Glutamatergic neuron (in vitro differentiated cells): ENCODE data around the gene CTRB2. TPM values are rescaled to one million over a fixed set of nuclear protein-coding genes. Genes with fewer than 3 reads are reported as not detected.

Experiments used
- DNase-seq: peaks from one replicate; pipeline ENCODE4 v3.0.0; 2022
- H3K27ac Mint-ChIP-seq: one replicate; pipeline ENCODE4 v1.8.0; 2020; ENCODE audit warnings: mild to moderate bottlenecking, mixed read lengths, inconsistent platforms; ENCODE audit not compliant: unreplicated experiment
- H3K27me3 Mint-ChIP-seq: one replicate; pipeline ENCODE4 v1.8.0; 2020; ENCODE audit warnings: mild to moderate bottlenecking, moderate library complexity, mixed read lengths, inconsistent platforms; ENCODE audit not compliant: unreplicated experiment
- H3K36me3 Mint-ChIP-seq: one replicate; pipeline ENCODE4 v1.8.0; 2020; ENCODE audit warnings: mild to moderate bottlenecking, mixed read lengths, inconsistent platforms; ENCODE audit not compliant: unreplicated experiment
- H3K4me1 Mint-ChIP-seq: one replicate; pipeline ENCODE4 v1.8.0; 2020; ENCODE audit warnings: mild to moderate bottlenecking, low read depth, mixed read lengths, inconsistent platforms; ENCODE audit not compliant: unreplicated experiment
- H3K4me3 Mint-ChIP-seq: one replicate; pipeline ENCODE4 v1.8.0; 2020; ENCODE audit warnings: mild to moderate bottlenecking, mixed read lengths, inconsistent platforms; ENCODE audit not compliant: unreplicated experiment
- H3K9me3 Mint-ChIP-seq: one replicate; pipeline ENCODE4 v1.8.0; 2020; ENCODE audit warnings: mild to moderate bottlenecking, moderate library complexity, mixed read lengths, inconsistent platforms; ENCODE audit not compliant: unreplicated experiment
- CTCF ChIP-seq: fragments of 200-600 bp; sonication (generic); IDR thresholded peaks from one replicate; pipeline ENCODE4 v1.5.0; 2021; ENCODE audit not compliant: partially characterized antibody, unreplicated experiment
- total RNA-seq: library from RNA; stranded (reverse); fragmentation: NEBNext Ultra II Directional; extraction: Animal tissue kit (Norgen Biotek cat#: 25700); gene quantifications from one replicate; pipeline ENCODE4 v1.2.1, GENCODE V29; 2021; ENCODE audit not compliant: unreplicated experiment

Gene CTRB2
- total RNA-seq, 1 donor from 2014 or later, result not detected

GRCh38 chr16:75189638-75190245, 17.2 kb downstream of the CTRB2 start:
- no peak overlapping the region for H3K27ac Mint-ChIP-seq
- peaks cover 17% of the 10 kb centered on the region for H3K36me3 Mint-ChIP-seq
- no peak for TF ChIP-seq CTCF
- peaks cover 8% of the 10 kb centered on the region for H3K27me3 Mint-ChIP-seq
- no peaks in the 10 kb centered on the region for H3K4me1 Mint-ChIP-seq
- no peak overlapping the region for H3K4me3 Mint-ChIP-seq
- H3K9me3 Mint-ChIP-seq, result peaks cover 13% of the 10 kb centered on the region
- no peak for DNase-seq

- Mint-ChIP-seq H3K27ac (no peak overlapping the region), H3K36me3 (peaks cover 17% of the 10 kb centered on the region), H3K4me3 (no peak overlapping the region), H3K27me3 (peaks cover 8% of the 10 kb centered on the region), H3K9me3 (peaks cover 15% of the 10 kb centered on the region), H3K4me1 (no peaks in the 10 kb centered on the region)
- DNase-seq, result no peak
- no peak for TF ChIP-seq CTCF
These were observed 18.0 kb downstream of the CTRB2 start for GRCh38 chr16:75188832-75189477.

GRCh38 chr16:75181630-75182029, 25.3 kb downstream of the CTRB2 start:
- DNase-seq, result no peak
- Mint-ChIP-seq H3K36me3 (peaks cover 27% of the 10 kb centered on the region), H3K4me1 (no peaks in the 10 kb centered on the region), H3K27me3 (peaks cover 4% of the 10 kb centered on the region), H3K9me3 (peaks cover 16% of the 10 kb centered on the region), H3K27ac (no peak overlapping the region), H3K4me3 (no peak overlapping the region)
- no peak for TF ChIP-seq CTCF

GRCh38 chr16:75179208-75179607, 27.8 kb downstream of the CTRB2 start:
- Mint-ChIP-seq H3K4me3 (no peak overlapping the region), H3K27me3 (no peaks in the 10 kb centered on the region), H3K27ac (no peak overlapping the region), H3K36me3 (peaks cover 36% of the 10 kb centered on the region), H3K9me3 (peaks cover 10% of the 10 kb centered on the region), H3K4me1 (no peaks in the 10 kb centered on the region)
- no peak for DNase-seq
- TF ChIP-seq CTCF, result no peak

GRCh38 chr16:75176926-75177325, 30.0 kb downstream of the CTRB2 start:
- peaks cover 57% of the 10 kb centered on the region for H3K36me3 Mint-ChIP-seq
- no peak for DNase-seq
- peaks cover 15% of the 10 kb centered on the region for H3K9me3 Mint-ChIP-seq
- no peaks in the 10 kb centered on the region for H3K27me3 Mint-ChIP-seq
- H3K4me1 Mint-ChIP-seq, result no peaks in the 10 kb centered on the region
- TF ChIP-seq CTCF, result no peak
- no peak overlapping the region for H3K27ac Mint-ChIP-seq
- no peak overlapping the region for H3K4me3 Mint-ChIP-seq
